ENCODE results near the gene PIGQ.

The PIGQ gene

DNA sequence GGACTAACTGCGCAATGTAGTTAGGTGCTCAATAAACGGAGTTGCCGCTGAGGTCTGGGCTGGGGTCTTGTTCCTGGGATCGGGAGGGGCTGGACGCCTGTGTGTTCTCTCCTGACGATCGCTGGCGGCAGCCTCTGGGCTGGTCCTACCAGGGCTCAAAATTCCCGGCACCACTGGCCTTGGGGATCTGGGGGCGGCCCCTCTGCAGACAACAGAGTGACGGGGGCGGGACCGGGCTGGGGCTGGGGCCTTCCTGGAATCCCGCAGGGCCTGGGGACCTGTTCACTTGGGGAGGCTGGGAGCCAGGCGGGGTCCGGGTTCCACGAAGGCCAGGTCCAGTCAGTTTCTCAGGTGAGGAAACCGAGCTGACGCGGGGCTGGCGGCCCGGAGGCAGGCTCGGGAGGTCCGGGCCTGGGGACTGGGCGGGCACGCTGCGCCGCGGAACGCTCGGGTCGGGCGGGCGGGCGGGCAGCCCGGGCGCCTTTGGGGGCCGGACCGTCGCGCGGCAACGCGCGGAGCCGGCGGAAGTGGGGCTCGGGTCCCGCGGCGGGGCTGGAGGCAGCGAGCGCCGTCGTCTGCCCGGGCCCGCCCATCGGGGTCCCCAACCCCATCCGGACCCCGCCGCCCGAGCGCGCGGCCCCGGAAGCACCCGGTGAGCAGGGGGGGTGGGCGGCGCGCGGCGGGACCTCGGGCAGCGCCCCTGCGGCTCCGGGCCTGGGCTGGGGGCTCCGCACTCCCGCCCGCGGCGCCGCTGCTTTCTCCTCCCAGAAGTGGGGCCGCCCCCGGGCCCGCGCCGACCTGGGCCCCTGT lies at the start of gene PIGQ:
Gene PIGQ, plus strand, starts transcription at position 524 of the 810 bp plus-strand sequence. CDS start 4,107 bp downstream, outside the sequence.
- peak within 1 kb of the TSS; percentile 90 for H3K27ac ChIP-seq
- no peak for TF ChIP-seq CTCF (conservative IDR thresholded peaks at IDR 0.05; ENCODE audit: low read depth)
- peak; percentile 67 for DNase-seq (ENCODE audit: low spot score)
- POLR2A ChIA-PET (ENCODE audit: low non-redundant PET): no interaction called here
- CTCF ChIA-PET: interaction anchor here (1.0 kb wide), 1 partner anchor 13 kb away, joined by 4 read pairs; no protein-coding TSS in a partner anchor

DNA sequence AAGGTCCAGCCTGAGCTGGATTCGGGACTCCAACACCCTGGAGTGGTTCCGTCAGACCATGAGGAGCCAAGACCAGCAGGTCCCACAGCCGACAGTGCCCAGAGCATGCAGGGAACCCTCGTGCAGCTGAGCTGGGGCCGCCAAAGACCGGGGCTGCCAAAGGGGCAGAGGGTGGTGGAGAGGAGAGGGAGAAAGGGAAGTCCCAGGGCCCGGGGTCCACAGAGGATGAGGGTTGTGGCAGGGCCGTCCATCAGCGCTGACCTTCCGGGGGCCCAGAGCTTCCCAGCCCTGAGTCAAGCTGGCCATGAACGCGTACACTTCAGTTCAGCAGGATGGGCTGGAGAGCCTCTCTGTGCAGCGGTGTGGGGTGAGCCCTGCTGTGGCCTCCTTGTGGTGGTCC lies 48.9 kb upstream of the PIGQ start:
- ChIA-PET CTCF (no interaction called here), POLR2A (ENCODE audit: low non-redundant PET) (no interaction called here)
- no peak for DNase-seq (ENCODE audit: low spot score)
- H3K27ac ChIP-seq: peak overlapping the region; percentile 96
- TF ChIP-seq CTCF (conservative IDR thresholded peaks at IDR 0.05; ENCODE audit: low read depth): no peak

DNA sequence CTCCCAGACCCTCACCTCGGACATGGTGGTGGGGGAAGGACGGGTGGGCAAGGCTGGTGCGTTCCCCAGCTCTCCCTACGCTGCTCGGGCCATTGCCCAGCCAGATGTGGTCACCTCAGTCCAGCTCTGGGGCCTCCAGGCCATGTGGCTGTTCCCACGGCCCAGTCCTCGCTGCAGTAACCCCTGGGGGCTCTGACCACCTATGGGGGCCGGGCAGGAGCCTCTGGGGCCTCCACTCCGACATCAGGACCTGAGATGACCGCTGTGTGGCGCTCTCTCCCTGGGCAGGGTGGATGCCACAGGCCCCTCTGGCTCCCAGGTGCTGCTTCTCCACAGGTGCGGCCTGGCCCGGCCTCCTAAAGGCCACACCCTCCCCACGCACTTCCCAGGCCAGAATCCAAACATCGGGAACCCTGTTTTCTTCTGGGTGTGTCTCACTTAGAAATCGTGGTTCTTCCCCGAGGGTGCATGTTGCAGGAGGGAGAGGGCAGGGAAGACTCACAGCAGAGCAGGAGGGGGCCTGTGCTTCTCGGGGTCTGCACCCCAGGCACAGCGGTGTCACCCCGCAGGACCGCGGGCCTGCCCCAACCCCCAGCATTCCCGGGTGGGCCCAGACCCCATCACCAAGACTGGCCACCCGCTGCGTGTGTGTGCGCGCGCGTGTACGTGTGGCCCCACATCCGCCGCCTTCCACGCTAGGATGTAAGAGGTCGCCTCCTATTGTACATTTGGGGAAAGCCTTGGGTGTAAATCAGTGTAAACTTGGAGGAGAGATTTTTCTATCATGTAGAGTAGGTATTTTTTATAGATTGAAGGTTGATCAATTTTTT lies 48.2 kb upstream of the PIGQ start:
- no peak for TF ChIP-seq CTCF (conservative IDR thresholded peaks at IDR 0.05; ENCODE audit: low read depth)
- CTCF ChIA-PET: no interaction called here
- DNase-seq (ENCODE audit: low spot score): no peak
- POLR2A ChIA-PET (ENCODE audit: low non-redundant PET): no interaction called here
- peak overlapping the region; percentile 96 for H3K27ac ChIP-seq

- CTCF ChIA-PET: interaction anchor here (0.5 kb wide), 1 partner anchor 8 kb away, joined by 3 read pairs; no protein-coding TSS in a partner anchor
- H3K27ac ChIP-seq: peak overlapping the region; percentile 96
- POLR2A ChIA-PET (ENCODE audit: low non-redundant PET): no interaction called here
- no peak for TF ChIP-seq CTCF (conservative IDR thresholded peaks at IDR 0.05; ENCODE audit: low read depth)
- DNase-seq (ENCODE audit: low spot score): no peak
Measured at GRCh38 chr16:522320-523096, 47.3 kb upstream of the PIGQ start.

DNA sequence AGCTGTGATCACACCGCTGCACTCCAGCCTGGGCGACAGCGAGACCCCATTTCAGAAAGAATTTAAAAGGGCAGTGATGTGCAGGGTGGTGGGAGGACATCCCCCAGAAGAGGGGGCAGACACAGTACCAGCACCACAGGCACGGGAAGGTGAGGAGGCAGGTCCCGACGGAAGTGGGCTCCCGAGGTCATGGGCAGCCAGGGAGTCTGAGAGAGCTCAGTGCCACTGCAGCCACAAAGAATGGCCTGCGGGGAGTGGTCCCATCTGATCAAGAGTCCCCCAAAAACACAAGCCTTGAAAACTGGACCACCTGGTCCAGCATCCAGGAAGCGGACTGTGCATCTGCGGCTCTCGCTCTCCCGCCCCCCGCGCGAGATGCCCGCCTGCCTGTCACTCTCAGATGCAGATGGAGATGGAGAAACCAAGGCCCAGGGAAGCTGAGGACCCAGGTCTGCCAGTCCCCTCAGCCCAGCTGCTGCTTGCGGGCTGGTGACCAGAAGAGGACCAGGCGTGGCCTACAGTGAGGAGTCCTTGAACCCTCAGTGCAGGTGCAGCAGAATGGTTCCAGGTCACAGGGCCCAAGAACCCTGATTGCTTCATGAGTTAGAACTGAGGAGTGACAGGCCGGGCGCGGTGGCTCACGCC lies 46.5 kb upstream of the PIGQ start:
- ChIA-PET CTCF (interaction anchor here (0.5 kb wide), 2 partner anchors 9 to 83 kb away, joined by 3 to 4 read pairs; no protein-coding TSS in a partner anchor), POLR2A (ENCODE audit: low non-redundant PET) (interaction anchor here (0.7 kb wide), 1 partner anchor 245 kb away, joined by 3 read pairs; no protein-coding TSS in a partner anchor)
- TF ChIP-seq CTCF (conservative IDR thresholded peaks at IDR 0.05; ENCODE audit: low read depth): no peak
- no peak for DNase-seq (ENCODE audit: low spot score)
- peak overlapping the region; percentile 96 for H3K27ac ChIP-seq

All from RWPE1 (cell line).